ENCODE results near the gene LAMTOR1. TPM values are rescaled to one million over a fixed set of nuclear protein-coding genes. Genes with fewer than 3 reads are reported as not detected.
A peak's percentile ranks its signal among the peaks of the same experiment; 100 is the strongest.
"Not testable (repeated sequence)": the region's sequence is repeated elsewhere in the genome, so short reads cannot be mapped to it uniquely, and the experiment has no call there.

LAMTOR1 gene
- 10 to 100 TPM; 68.1 to 70.4 TPM for total RNA-seq

DNA sequence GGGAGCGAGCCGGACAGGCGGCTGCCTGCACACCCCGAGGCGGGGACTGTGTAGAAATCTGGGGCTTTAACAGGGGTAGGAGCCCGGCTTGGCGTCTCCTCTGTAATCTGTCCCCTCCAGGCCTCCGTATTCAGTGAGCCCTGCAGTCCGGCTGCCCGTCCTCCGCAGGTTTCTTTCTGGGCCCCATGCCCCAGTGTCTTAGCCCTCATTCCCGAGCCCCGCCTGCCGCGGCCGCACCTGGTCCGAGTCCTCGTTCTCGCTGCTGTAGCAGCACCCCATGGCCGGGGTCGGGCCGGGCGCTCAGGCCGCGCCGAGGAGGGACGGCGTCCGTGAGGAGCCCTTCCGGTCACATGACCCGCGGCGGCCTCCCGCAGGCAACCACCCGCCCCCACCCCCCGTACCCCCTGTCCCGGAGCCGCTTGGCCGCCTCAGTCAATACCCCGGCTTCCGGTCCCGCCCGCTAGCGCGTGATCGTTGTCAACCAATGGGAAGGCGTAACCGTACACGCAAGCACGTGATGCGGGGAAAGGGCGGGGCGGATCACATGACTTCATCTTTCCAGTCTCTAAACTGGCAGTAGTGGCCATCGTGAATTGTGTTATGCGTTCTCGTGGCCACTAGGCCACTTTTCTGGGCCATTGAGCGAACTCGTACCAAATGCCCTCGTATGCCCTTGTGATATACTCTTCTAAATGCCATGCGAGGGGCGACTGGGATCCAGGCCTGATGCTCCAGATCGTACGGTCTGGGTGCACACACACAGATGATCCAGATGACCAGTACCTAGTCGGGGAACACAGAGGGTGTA lies at the start of gene LAMTOR1:
LAMTOR1 (minus strand) TSS at position 352 of the 808 bp plus-strand sequence; CDS start at position 279, 73 bp downstream.
- Mint-ChIP-seq H3K4me1 (peaks cover 40% of the 10 kb centered on the region), H3K9me3 (no peaks in the 10 kb centered on the region), H3K4me3 (peak within 1 kb of the TSS; percentile 86), H3K36me3 (ENCODE audit: low read depth) (peaks cover 39% of the 10 kb centered on the region), H3K27ac (peak within 1 kb of the TSS; percentile 90), H3K27me3 (no peaks in the 10 kb centered on the region)
- POLR2A ChIA-PET = no interaction called here
- peak; percentile 99 for DNase-seq
- CTCF ChIA-PET = interaction anchor here (1.4 to 2.6 kb wide), 3 partner anchors 8 to 12 kb away, joined by 4 to 17 read pairs (median 4); partner anchors contain the start of gene ANAPC15

DNA sequence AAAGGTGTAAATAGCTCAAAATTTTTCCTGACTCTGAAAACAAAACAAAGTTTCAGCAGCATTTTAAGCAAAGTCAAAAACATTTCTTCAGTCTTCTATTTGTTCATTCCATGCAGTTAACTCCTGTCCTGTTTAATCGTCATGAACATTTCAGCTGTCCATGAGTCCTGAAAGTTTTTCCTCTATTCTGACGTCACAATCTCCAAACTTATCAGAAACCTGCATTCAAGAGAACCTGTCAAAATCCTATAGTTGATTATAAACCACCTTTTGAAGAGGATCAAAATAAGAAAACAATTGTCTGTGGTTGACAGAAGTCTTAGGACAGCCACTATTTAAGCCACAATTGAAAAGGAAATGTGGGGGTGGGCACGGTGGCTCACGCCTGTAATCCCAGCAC lies 47.8 kb upstream of the LAMTOR1 start:
- DNase-seq = no peak
- H3K27me3 Mint-ChIP-seq = peaks cover 8% of the 10 kb centered on the region
- no peak overlapping the region for H3K27ac Mint-ChIP-seq
- H3K9me3 Mint-ChIP-seq = no peaks in the 10 kb centered on the region
- no peaks in the 10 kb centered on the region for H3K36me3 Mint-ChIP-seq (ENCODE audit: low read depth)
- CTCF ChIA-PET = interaction anchor here (0.9 kb wide), 1 partner anchor 126 kb away, joined by 3 read pairs; no protein-coding TSS in a partner anchor
- H3K4me3 Mint-ChIP-seq = no peak overlapping the region
- H3K4me1 Mint-ChIP-seq = no peaks in the 10 kb centered on the region
- POLR2A ChIA-PET = no interaction called here

- ChIA-PET CTCF (interaction anchor here (1.4 kb wide), 1 partner anchor 122 kb away, joined by 3 read pairs; no protein-coding TSS in a partner anchor), POLR2A (no interaction called here)
- H3K4me1 Mint-ChIP-seq = peaks cover 11% of the 10 kb centered on the region
- H3K27ac Mint-ChIP-seq = no peak overlapping the region
- H3K27me3 Mint-ChIP-seq = peaks cover 4% of the 10 kb centered on the region
- H3K36me3 Mint-ChIP-seq (ENCODE audit: low read depth) = no peaks in the 10 kb centered on the region
- no peaks in the 10 kb centered on the region for H3K9me3 Mint-ChIP-seq
- no peak overlapping the region for H3K4me3 Mint-ChIP-seq
- no peak for DNase-seq
Measured at GRCh38 chr11:72146625-72147024, 43.5 kb upstream of the LAMTOR1 start.

- ChIA-PET POLR2A (interaction anchor here (0.7 kb wide), 1 partner anchor 37 kb away, joined by 9 read pairs; no protein-coding TSS in a partner anchor), CTCF (interaction anchor here (0.6 to 2.4 kb wide), 18 partner anchors 9 to 393 kb away, joined by 3 to 11 read pairs (median 4); partner anchors contain the start of genes ANAPC15 and XNDC1N)
- no peak overlapping the region for H3K27ac Mint-ChIP-seq
- H3K9me3 Mint-ChIP-seq = no peaks in the 10 kb centered on the region
- DNase-seq = no peak
- H3K4me3 Mint-ChIP-seq = no peak overlapping the region
- peaks cover 4% of the 10 kb centered on the region for H3K27me3 Mint-ChIP-seq
- no peaks in the 10 kb centered on the region for H3K36me3 Mint-ChIP-seq (ENCODE audit: low read depth)
- peaks cover 22% of the 10 kb centered on the region for H3K4me1 Mint-ChIP-seq
Measured at GRCh38 chr11:72144807-72145565, 41.9 kb upstream of the LAMTOR1 start.

- DNase-seq; H3K36me3 Mint-ChIP-seq (ENCODE audit: low read depth); H3K4me3 Mint-ChIP-seq; H3K27ac Mint-ChIP-seq; H3K27me3 Mint-ChIP-seq; H3K9me3 Mint-ChIP-seq; POLR2A ChIA-PET: not testable (repeated sequence)
- CTCF ChIA-PET = interaction anchor here (1.2 kb wide), 1 partner anchor 87 kb away, joined by 3 read pairs; no protein-coding TSS in a partner anchor
- peaks cover 22% of the 10 kb centered on the region for H3K4me1 Mint-ChIP-seq
Measured at GRCh38 chr11:72142543-72142942, 39.4 kb upstream of the LAMTOR1 start.

- H3K4me1 Mint-ChIP-seq = peaks cover 22% of the 10 kb centered on the region
- H3K9me3 Mint-ChIP-seq; H3K4me3 Mint-ChIP-seq; H3K36me3 Mint-ChIP-seq (ENCODE audit: low read depth); H3K27ac Mint-ChIP-seq; DNase-seq; H3K27me3 Mint-ChIP-seq; POLR2A ChIA-PET: not testable (repeated sequence)
- CTCF ChIA-PET = interaction anchor here (0.8 kb wide), 1 partner anchor 128 kb away, joined by 4 read pairs; no protein-coding TSS in a partner anchor
Measured at GRCh38 chr11:72142086-72142485, 39.0 kb upstream of the LAMTOR1 start.

GRCh38 chr11:72141066-72141465 lies 38.0 kb upstream of the LAMTOR1 start:
- H3K4me3 Mint-ChIP-seq = no peak overlapping the region
- H3K36me3 Mint-ChIP-seq (ENCODE audit: low read depth) = no peaks in the 10 kb centered on the region
- no peak overlapping the region for H3K27ac Mint-ChIP-seq
- no peaks in the 10 kb centered on the region for H3K27me3 Mint-ChIP-seq
- ChIA-PET POLR2A (interaction anchor here (0.5 kb wide), 1 partner anchor 108 kb away, joined by 3 read pairs; no protein-coding TSS in a partner anchor), CTCF (interaction anchor here (0.5 to 0.9 kb wide), 3 partner anchors 50 to 1739 kb away, joined by 3 to 4 read pairs (median 3); no protein-coding TSS in a partner anchor)
- peak; percentile 22 for DNase-seq
- H3K9me3 Mint-ChIP-seq = peaks cover 3% of the 10 kb centered on the region
- H3K4me1 Mint-ChIP-seq = peaks cover 28% of the 10 kb centered on the region

- Mint-ChIP-seq H3K4me1 (peaks cover 28% of the 10 kb centered on the region), H3K27ac (no peak overlapping the region), H3K9me3 (peaks cover 3% of the 10 kb centered on the region), H3K27me3 (no peaks in the 10 kb centered on the region), H3K36me3 (ENCODE audit: low read depth) (no peaks in the 10 kb centered on the region), H3K4me3 (no peak overlapping the region)
- ChIA-PET POLR2A (interaction anchor here (0.5 kb wide), 1 partner anchor 107 kb away, joined by 3 read pairs; no protein-coding TSS in a partner anchor), CTCF (interaction anchor here (0.5 to 0.9 kb wide), 3 partner anchors 50 to 1739 kb away, joined by 3 to 4 read pairs (median 3); no protein-coding TSS in a partner anchor)
- no peak for DNase-seq
Measured at GRCh38 chr11:72140661-72141060, 37.6 kb upstream of the LAMTOR1 start.

DNA sequence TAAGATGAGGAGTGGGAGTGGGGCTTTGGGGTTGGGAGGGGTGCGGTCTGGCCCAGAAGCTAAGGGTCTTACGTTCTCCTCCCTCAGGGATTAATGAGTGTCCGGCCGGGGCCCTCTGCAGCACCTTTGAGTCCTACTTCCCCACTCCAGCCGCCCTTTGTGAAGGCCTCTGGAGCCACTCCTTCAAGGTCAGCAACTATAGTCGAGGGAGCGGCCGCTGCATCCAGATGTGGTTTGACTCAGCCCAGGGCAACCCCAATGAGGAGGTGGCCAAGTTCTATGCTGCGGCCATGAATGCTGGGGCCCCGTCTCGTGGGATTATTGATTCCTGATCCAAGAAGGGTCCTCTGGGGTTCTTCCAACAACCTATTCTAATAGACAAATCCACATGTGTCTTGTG lies 36.4 kb upstream of the LAMTOR1 start:
- DNase-seq = no peak
- POLR2A ChIA-PET = no interaction called here
- Mint-ChIP-seq H3K4me1 (peaks cover 28% of the 10 kb centered on the region), H3K27ac (no peak overlapping the region), H3K36me3 (ENCODE audit: low read depth) (no peaks in the 10 kb centered on the region), H3K9me3 (peaks cover 3% of the 10 kb centered on the region), H3K27me3 (peaks cover 2% of the 10 kb centered on the region), H3K4me3 (no peak overlapping the region)
- CTCF ChIA-PET = interaction anchor here (0.7 to 1.1 kb wide), 2 partner anchors 11 to 295 kb away, joined by 3 to 4 read pairs; partner anchors contain the start of gene CLPB

DNA sequence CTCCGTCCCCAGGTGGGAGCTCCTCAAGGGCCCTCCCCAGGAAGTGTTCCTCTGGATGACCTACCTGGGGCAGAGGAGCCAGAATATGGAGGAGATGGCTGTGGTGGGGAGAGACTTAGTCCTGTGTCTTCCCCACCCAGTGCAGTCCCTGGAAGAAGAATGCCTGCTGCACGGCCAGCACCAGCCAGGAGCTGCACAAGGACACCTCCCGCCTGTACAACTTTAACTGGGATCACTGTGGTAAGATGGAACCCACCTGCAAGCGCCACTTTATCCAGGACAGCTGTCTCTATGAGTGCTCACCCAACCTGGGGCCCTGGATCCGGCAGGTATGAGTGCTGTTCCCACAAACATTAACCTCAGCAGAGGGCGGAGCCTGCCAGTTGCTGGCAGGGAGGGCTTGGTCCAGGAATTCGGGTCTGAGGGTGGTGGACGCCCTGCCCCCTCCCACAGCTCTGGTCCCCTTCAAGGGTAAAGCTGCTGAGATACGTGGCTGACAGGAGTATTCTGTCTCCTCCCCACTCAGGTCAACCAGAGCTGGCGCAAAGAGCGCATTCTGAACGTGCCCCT lies 35.8 kb upstream of the LAMTOR1 start:
- Mint-ChIP-seq H3K4me1 (peaks cover 27% of the 10 kb centered on the region), H3K9me3 (peaks cover 3% of the 10 kb centered on the region), H3K27ac (no peak overlapping the region), H3K36me3 (ENCODE audit: low read depth) (no peaks in the 10 kb centered on the region), H3K27me3 (peaks cover 2% of the 10 kb centered on the region), H3K4me3 (no peak overlapping the region)
- ChIA-PET CTCF (interaction anchor here (0.9 to 1.1 kb wide), 2 partner anchors 10 to 296 kb away, joined by 3 read pairs; partner anchors contain the start of gene CLPB), POLR2A (interaction anchor here (0.5 kb wide), 1 partner anchor 210 kb away, joined by 3 read pairs; the partner anchor contains the start of gene XNDC1N)
- no peak for DNase-seq

DNA sequence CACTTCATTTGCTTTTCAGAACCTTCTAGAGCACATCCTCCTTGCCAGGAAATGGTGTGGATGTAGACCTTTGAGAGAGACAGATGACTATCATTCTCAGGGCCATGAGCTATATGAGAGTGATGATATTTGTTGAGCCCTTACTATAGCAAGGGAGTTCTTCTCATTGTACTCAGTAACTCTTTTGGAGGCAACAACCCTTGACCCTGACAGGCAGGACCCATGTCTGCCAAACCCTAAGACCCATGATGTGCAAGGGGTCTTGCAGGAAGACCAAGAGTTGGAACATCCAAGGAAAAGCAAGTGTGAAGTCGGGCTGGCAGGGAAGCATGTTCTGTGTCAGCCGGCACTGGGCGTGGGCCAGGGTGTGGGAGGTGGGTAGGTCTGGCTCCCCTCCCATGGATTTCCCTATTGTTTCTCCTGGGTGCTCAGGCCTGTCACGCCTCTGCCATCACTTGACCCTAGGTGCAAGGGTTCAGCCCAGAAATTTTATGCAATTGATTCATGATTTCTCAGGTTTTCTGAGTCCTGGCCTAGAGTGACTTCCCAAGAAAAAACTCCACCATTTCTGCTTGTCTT lies 33.7 kb upstream of the LAMTOR1 start:
- ChIA-PET POLR2A (no interaction called here), CTCF (interaction anchor here (0.6 kb wide), 1 partner anchor 173 kb away, joined by 3 read pairs; no protein-coding TSS in a partner anchor)
- H3K27ac Mint-ChIP-seq = no peak overlapping the region
- DNase-seq = no peak
- peaks cover 3% of the 10 kb centered on the region for H3K9me3 Mint-ChIP-seq
- peaks cover 16% of the 10 kb centered on the region for H3K27me3 Mint-ChIP-seq
- H3K4me3 Mint-ChIP-seq = no peak overlapping the region
- no peaks in the 10 kb centered on the region for H3K36me3 Mint-ChIP-seq (ENCODE audit: low read depth)
- peaks cover 19% of the 10 kb centered on the region for H3K4me1 Mint-ChIP-seq

Measured in activated CD4-positive, alpha-beta T cell treated with anti-CD3 and anti-CD28 coated beads, Interleukin-2, amount 10 ng/mL, durations not matched to agents 7 days and 5 days (primary cell).